Hepatocyte (in vitro differentiated cells): Measurements from ENCODE around the gene FREY1. TPM values are rescaled to one million over a fixed set of nuclear protein-coding genes. Genes with fewer than 3 reads are reported as not detected.
A peak's percentile ranks its signal among the peaks of the same experiment; 100 is the strongest.

Experiments
- DNase-seq: peaks from one replicate; pipeline ENCODE4 v3.0.0-alpha.2; 2016; ENCODE audit warnings: low spot score
- H2AFZ ChIP-seq: fragments of 200-600 bp; sonication (generic); 2 replicates; pipeline ENCODE4 v1.6.0; 2016; ENCODE audit warnings: antibody characterized with exemption, mild to moderate bottlenecking
- H3K27ac ChIP-seq: fragments of 200-600 bp; sonication (generic); 2 replicates; pipeline ENCODE4 v1.5.1; 2016; ENCODE audit warnings: mild to moderate bottlenecking
- H3K27me3 ChIP-seq: fragments of 200-600 bp; sonication (generic); 2 replicates; pipeline ENCODE4 v1.6.1; 2016
- H3K36me3 ChIP-seq: fragments of 200-600 bp; sonication (generic); replicated peaks from 2 replicates; pipeline ENCODE4 v1.5.1; 2016; ENCODE audit warnings: low read depth; ENCODE audit not compliant: insufficient read depth
- H3K4me1 ChIP-seq: fragments of 200-600 bp; sonication (generic); 2 replicates; pipeline ENCODE4 v1.5.1; 2016; ENCODE audit warnings: mild to moderate bottlenecking, moderate library complexity; ENCODE audit not compliant: insufficient read depth
- H3K4me2 ChIP-seq: fragments of 200-600 bp; sonication (generic); 2 replicates; pipeline ENCODE4 v1.6.0; 2016
- H3K4me3 ChIP-seq: fragments of 200-600 bp; sonication (generic); 2 replicates; pipeline ENCODE4 v1.5.1; 2016; ENCODE audit warnings: mild to moderate bottlenecking
- H3K79me2 ChIP-seq: fragments of 200-600 bp; sonication (generic); 2 replicates; pipeline ENCODE4 v1.6.0; 2017; ENCODE audit warnings: mild to moderate bottlenecking
- H3K9me2 ChIP-seq: fragments of 200-600 bp; sonication (generic); replicated peaks from 2 replicates; pipeline ENCODE4 v1.6.0; 2017; ENCODE audit warnings: mild to moderate bottlenecking; ENCODE audit not compliant: insufficient read depth
- H3K9me3 ChIP-seq: fragments of 200-600 bp; sonication (generic); 2 replicates; pipeline ENCODE4 v1.5.1; 2016; ENCODE audit warnings: low read depth, mild to moderate bottlenecking
- H4K20me1 ChIP-seq: fragments of 200-600 bp; sonication (generic); 2 replicates; pipeline ENCODE4 v1.6.0; 2016; ENCODE audit warnings: mild to moderate bottlenecking; ENCODE audit not compliant: insufficient read depth, poor library complexity, severe bottlenecking
- CTCF ChIP-seq: fragments of 200-600 bp; sonication (generic); IDR thresholded peaks from 2 replicates; pipeline ENCODE4 v1.5.1; 2016; ENCODE audit warnings: antibody characterized with exemption, mild to moderate bottlenecking; ENCODE audit not compliant: poor library complexity
- EZH2 ChIP-seq: fragments of 200-600 bp; sonication (generic); IDR thresholded peaks from 2 replicates; pipeline ENCODE4 v1.6.1; 2016; ENCODE audit warnings: antibody characterized with exemption, mild to moderate bottlenecking, borderline replicate concordance
- EZH2phosphoT487 ChIP-seq: fragments of 200-600 bp; sonication (generic); IDR thresholded peaks from one replicate; pipeline ENCODE4 v1.6.1; 2018; ENCODE audit warnings: antibody characterized with exemption, mild to moderate bottlenecking, low read depth, moderate library complexity; ENCODE audit not compliant: unreplicated experiment, severe bottlenecking
- WGBS: methylation state at CpG from one replicate; pipeline ENCODE4 v1.1.6; 2016; ENCODE audit warnings: low lambda C conversion rate; ENCODE audit errors: missing lambda C conversion rate; 5-methylcytosine and 5-hydroxymethylcytosine counted together
- polyA plus RNA-seq: library from polyadenylated mRNA; unstranded; fragments of >200 nt; fragmentation: Nextera tagmentation; extraction: Ambion mirVana; gene quantifications from 2 replicates; pipeline ENCODE4 v1.2.1, GENCODE V29; 2016
- total RNA-seq: library from RNA; depleted of rRNA; stranded (reverse); fragments of >200 nt; gene quantifications from 2 replicates; pipeline ENCODE4 v1.2.3, GENCODE V29; 2014

The FREY1 gene
- total and polyA plus RNA-seq, 2 experiments from 2014 or later = not detected

GRCh38 chr11:45899448-45900174, 7.5 kb downstream of the FREY1 start:
- peaks cover 6% of the 10 kb centered on the region for H3K4me1 ChIP-seq
- TF ChIP-seq EZH2phosphoT487 (no peak), EZH2 (no peak), CTCF (no peak)
- H3K4me2 ChIP-seq = peak overlapping the region; percentile 93
- H3K27me3 ChIP-seq = no peaks in the 10 kb centered on the region
- H3K79me2 ChIP-seq = no peaks in the 10 kb centered on the region
- peak overlapping the region; percentile 21 for H3K4me3 ChIP-seq
- peak overlapping the region; percentile 25 for H2AFZ ChIP-seq
- H4K20me1 ChIP-seq = no peaks in the 10 kb centered on the region
- H3K36me3 ChIP-seq = no peaks in the 10 kb centered on the region
- peak overlapping the region; percentile 77 for H3K27ac ChIP-seq
- H3K9me2 ChIP-seq = no peaks in the 10 kb centered on the region
- H3K9me3 ChIP-seq = no peaks in the 10 kb centered on the region
- peak; percentile 93 for DNase-seq
- under 1% methylated on average over 35 of the region's 62 CpGs for WGBS

GRCh38 chr11:45899086-45899447, 8.0 kb downstream of the FREY1 start:
- H3K27ac ChIP-seq = peak overlapping the region; percentile 77
- 15% methylated on average over 3 of the region's 3 CpGs for WGBS
- no peaks in the 10 kb centered on the region for H3K9me3 ChIP-seq
- H4K20me1 ChIP-seq = no peaks in the 10 kb centered on the region
- no peak overlapping the region for H2AFZ ChIP-seq
- H3K4me1 ChIP-seq = peaks cover 6% of the 10 kb centered on the region
- no peaks in the 10 kb centered on the region for H3K79me2 ChIP-seq
- no peak for TF ChIP-seq EZH2phosphoT487
- no peak for TF ChIP-seq EZH2
- no peak for TF ChIP-seq CTCF
- no peak overlapping the region for H3K4me3 ChIP-seq
- H3K27me3 ChIP-seq = no peaks in the 10 kb centered on the region
- no peaks in the 10 kb centered on the region for H3K9me2 ChIP-seq
- no peaks in the 10 kb centered on the region for H3K36me3 ChIP-seq
- no peak for DNase-seq
- H3K4me2 ChIP-seq = peak overlapping the region; percentile 93

- no peak overlapping the region for H3K4me2 ChIP-seq
- H3K79me2 ChIP-seq = no peaks in the 10 kb centered on the region
- H3K9me3 ChIP-seq = no peaks in the 10 kb centered on the region
- 92% methylated on average over 6 of the region's 6 CpGs for WGBS
- H3K9me2 ChIP-seq = no peaks in the 10 kb centered on the region
- no peaks in the 10 kb centered on the region for H3K27me3 ChIP-seq
- no peaks in the 10 kb centered on the region for H4K20me1 ChIP-seq
- no peak overlapping the region for H3K4me3 ChIP-seq
- no peak overlapping the region for H2AFZ ChIP-seq
- peaks cover 6% of the 10 kb centered on the region for H3K4me1 ChIP-seq
- TF ChIP-seq EZH2phosphoT487 = no peak
- TF ChIP-seq EZH2 = no peak
- no peak for TF ChIP-seq CTCF
- DNase-seq = no peak
- no peaks in the 10 kb centered on the region for H3K36me3 ChIP-seq
- no peak overlapping the region for H3K27ac ChIP-seq
Measured at GRCh38 chr11:45897556-45897955, 9.5 kb downstream of the FREY1 start.
